CD4-positive, alpha-beta memory T cell (primary cell): Measurements from ENCODE around the gene RNF130. TPM values are rescaled to one million over a fixed set of nuclear protein-coding genes. Genes with fewer than 3 reads are reported as not detected.

ENCODE experiments used
- CTCF ChIA-PET: fragments of 350-600 bp; sonication (Branson Sonifier 250); formaldehyde crosslinking; loops from one replicate; lab custom pipeline; 2021; ENCODE audit warnings: inconsistent platforms; ENCODE audit not compliant: partially characterized antibody; lab: Charles Lee
- POLR2A ChIA-PET: fragments of 350-600 bp; sonication (Branson Sonifier 250); formaldehyde crosslinking; loops from one replicate; lab custom pipeline; 2021; ENCODE audit not compliant: partially characterized antibody; lab: Charles Lee
- DNase-seq, 5 donors: peaks; one replicate each; pipeline versions ENCODE4 v3.0.0 to v3.0.0-alpha.2; 2020 to 2022; ENCODE audit warnings: mixed read lengths in 1 of 5
- H3K27ac ChIP-seq: one replicate; pipeline ENCODE4 v1.7.0; 2013; ENCODE audit warnings: low read depth, low read length
- H3K27me3 ChIP-seq: 2 replicates; pipeline ENCODE4 v1.7.0; 2013; ENCODE audit warnings: mild to moderate bottlenecking, low read length, moderate library complexity; ENCODE audit not compliant: insufficient read depth
- H3K36me3 ChIP-seq: 2 replicates; pipeline ENCODE4 v1.7.0; 2013; ENCODE audit warnings: mild to moderate bottlenecking, low read length, moderate library complexity; ENCODE audit not compliant: insufficient read depth
- H3K4me1 ChIP-seq: 2 replicates; pipeline ENCODE4 v1.7.0; 2013; ENCODE audit warnings: mild to moderate bottlenecking, low read length, moderate library complexity; ENCODE audit not compliant: insufficient read depth
- H3K4me3 ChIP-seq, 2 donors: one replicate each; pipeline ENCODE4 v1.7.0; 2013; ENCODE audit warnings: low read length in 2 of 2, mild to moderate bottlenecking in 1 of 2
- H3K9me3 ChIP-seq, 2 donors: one replicate each; pipeline ENCODE4 v1.7.0; 2013; ENCODE audit warnings: low read length in 2 of 2, control low read depth in 1 of 2; ENCODE audit not compliant: control insufficient read depth in 1 of 2
- H3K27ac Mint-ChIP-seq, 7 donors: one replicate each; pipeline ENCODE4 v1.8.0; 2020 to 2021; ENCODE audit warnings: mixed read lengths in 7 of 7, mild to moderate bottlenecking in 6 of 7, inconsistent platforms in 3 of 7, moderate library complexity in 3 of 7
- H3K27me3 Mint-ChIP-seq, 2 donors: one replicate each; pipeline ENCODE4 v1.8.0; 2020 to 2021; ENCODE audit warnings: mixed read lengths in 2 of 2
- H3K36me3 Mint-ChIP-seq, 2 donors: one replicate each; pipeline ENCODE4 v1.8.0; 2020 to 2021; ENCODE audit warnings: mixed read lengths in 2 of 2, inconsistent platforms in 1 of 2, mild to moderate bottlenecking in 1 of 2
- H3K4me1 Mint-ChIP-seq, 4 donors: one replicate each; pipeline ENCODE4 v1.8.0; 2020 to 2021; ENCODE audit warnings: mixed read lengths in 4 of 4, mild to moderate bottlenecking in 1 of 4
- H3K4me3 Mint-ChIP-seq, 8 donors: one replicate each; pipeline ENCODE4 v1.8.0; 2020 to 2021; ENCODE audit warnings: mixed read lengths in 8 of 8, mild to moderate bottlenecking in 7 of 8, moderate library complexity in 6 of 8, inconsistent platforms in 3 of 8
- H3K9me3 Mint-ChIP-seq, 8 donors: one replicate each; pipeline ENCODE4 v1.8.0; 2020 to 2021; ENCODE audit warnings: mixed read lengths in 8 of 8, mild to moderate bottlenecking in 5 of 8, inconsistent platforms in 3 of 8, moderate library complexity in 1 of 8
- intact Hi-C: fragments of 100-400 bp; cut with micrococcal nuclease; formaldehyde crosslinking; loops from one replicate; pipeline ENCODE4 v1.15.1; 2023
- polyA plus RNA-seq, 2 donors: library from polyadenylated mRNA; unstranded; fragments of 300-500 nt; fragmentation: Illumina TruSeq; gene quantifications; one replicate each; pipeline ENCODE4 v1.2.3, GENCODE V29; 2021
- total RNA-seq, 2 experiments: library from RNA; stranded (reverse); gene quantifications; one replicate each; pipeline ENCODE4 v1.2.3, GENCODE V29; 2021

The RNF130 gene
- total and polyA plus RNA-seq, 4 experiments from 2014 or later, result 16.8 to 21.2 (median 18.0) TPM

DNA sequence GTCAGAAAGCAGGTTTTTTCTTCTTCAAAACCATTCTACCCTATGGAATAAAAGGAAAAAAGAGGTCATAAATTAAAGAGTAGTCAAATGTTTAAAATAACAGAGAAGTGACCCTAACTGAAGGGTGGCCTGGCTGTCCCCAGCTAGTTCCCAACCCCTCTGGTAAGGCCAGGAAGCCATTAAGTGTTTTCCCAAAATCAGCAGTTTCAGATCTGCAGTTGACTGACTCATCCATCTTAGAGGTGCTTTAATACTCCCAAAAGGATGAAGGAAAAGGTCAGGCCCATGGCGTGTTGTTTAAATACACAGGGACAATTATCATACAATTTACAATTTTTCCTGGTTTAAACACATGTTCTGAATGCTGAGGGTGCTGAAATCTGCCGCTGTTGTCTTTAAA is 115.9 kb downstream of the RNF130 start:
- Histone ChIP-seq H3K4me3 (no peak overlapping the region), H3K36me3 (no peaks in the 10 kb centered on the region), H3K9me3 (no peaks in the 10 kb centered on the region), H3K27me3 (no peaks in the 10 kb centered on the region), H3K27ac (no peak overlapping the region), H3K4me1 (no peaks in the 10 kb centered on the region)
- ChIA-PET POLR2A (no interaction called here), CTCF (no interaction called here)
- H3K4me1 Mint-ChIP-seq, result no peaks in the 10 kb centered on the region
- no peaks in the 10 kb centered on the region for H3K27me3 Mint-ChIP-seq
- intact Hi-C loops, result no loop called here
- H3K27ac Mint-ChIP-seq, result no peak overlapping the region
- no peaks in the 10 kb centered on the region for H3K9me3 Mint-ChIP-seq
- peaks cover 11 to 18% of the 10 kb centered on the region in 2 donors for H3K36me3 Mint-ChIP-seq
- DNase-seq, result no peak
- H3K4me3 Mint-ChIP-seq, result no peak overlapping the region

DNA sequence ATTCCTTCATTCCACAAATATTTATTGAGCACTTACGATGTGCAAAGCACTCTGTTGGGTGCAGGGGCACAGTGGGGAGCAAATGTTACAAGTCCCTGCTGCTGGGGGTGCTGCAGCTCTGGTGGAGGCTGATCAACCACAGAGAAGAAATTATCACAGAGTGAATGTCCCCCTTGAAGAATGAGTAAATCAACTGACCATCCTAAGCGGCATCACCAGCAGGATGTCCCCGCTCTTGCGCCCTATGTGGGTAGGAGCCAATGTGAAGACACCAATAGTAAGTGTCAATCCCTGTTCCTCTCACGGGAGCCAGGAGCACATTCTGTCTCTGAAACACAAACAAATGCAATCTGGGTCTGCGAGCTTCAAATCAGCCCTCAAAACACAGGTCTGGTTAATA is 116.5 kb downstream of the RNF130 start:
- no peaks in the 10 kb centered on the region for H3K9me3 ChIP-seq
- CTCF ChIA-PET, result no interaction called here
- intact Hi-C loops, result no loop called here
- H3K9me3 Mint-ChIP-seq, result no peaks in the 10 kb centered on the region
- H3K4me1 ChIP-seq, result no peaks in the 10 kb centered on the region
- no peak for DNase-seq
- H3K27ac Mint-ChIP-seq, result no peak overlapping the region
- no peak overlapping the region for H3K4me3 Mint-ChIP-seq
- no peaks in the 10 kb centered on the region for H3K4me1 Mint-ChIP-seq
- H3K27me3 ChIP-seq, result no peaks in the 10 kb centered on the region
- H3K27me3 Mint-ChIP-seq, result no peaks in the 10 kb centered on the region
- peaks cover 11 to 14% of the 10 kb centered on the region in 2 donors for H3K36me3 Mint-ChIP-seq
- no peak overlapping the region for H3K27ac ChIP-seq
- H3K36me3 ChIP-seq, result no peaks in the 10 kb centered on the region
- H3K4me3 ChIP-seq, result no peak overlapping the region
- POLR2A ChIA-PET, result no interaction called here

DNA sequence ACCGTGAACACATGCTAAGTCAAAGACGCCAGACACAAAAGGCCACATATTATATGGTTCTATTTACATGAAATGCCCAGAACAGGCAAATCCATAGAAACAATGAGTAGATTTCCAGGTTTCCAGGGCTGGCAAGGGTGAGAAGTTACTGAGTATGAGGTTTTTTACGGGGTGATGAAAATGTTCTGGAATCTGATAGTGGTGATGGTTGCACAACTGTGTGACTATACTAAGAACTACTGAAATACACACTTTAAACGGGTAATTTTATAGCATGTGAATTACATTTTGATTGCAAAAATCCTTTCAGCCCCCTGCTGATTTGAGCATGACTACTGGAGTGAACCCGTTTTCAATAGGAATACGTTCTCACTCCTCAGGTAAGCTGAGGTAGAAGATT is 117.1 kb downstream of the RNF130 start:
- no peaks in the 10 kb centered on the region for H3K4me1 Mint-ChIP-seq
- no peaks in the 10 kb centered on the region for H3K9me3 Mint-ChIP-seq
- H3K36me3 ChIP-seq, result no peaks in the 10 kb centered on the region
- H3K4me3 Mint-ChIP-seq, result no peak overlapping the region
- H3K4me1 ChIP-seq, result no peaks in the 10 kb centered on the region
- no peaks in the 10 kb centered on the region for H3K9me3 ChIP-seq
- no peak overlapping the region for H3K27ac Mint-ChIP-seq
- H3K27me3 Mint-ChIP-seq, result no peaks in the 10 kb centered on the region
- H3K27ac ChIP-seq, result no peak overlapping the region
- ChIA-PET POLR2A (no interaction called here), CTCF (no interaction called here)
- DNase-seq, result no peak
- intact Hi-C loops, result no loop called here
- H3K4me3 ChIP-seq, result no peak overlapping the region
- no peaks in the 10 kb centered on the region for H3K27me3 ChIP-seq
- H3K36me3 Mint-ChIP-seq, result peaks cover 11 to 14% of the 10 kb centered on the region in 2 donors

DNA sequence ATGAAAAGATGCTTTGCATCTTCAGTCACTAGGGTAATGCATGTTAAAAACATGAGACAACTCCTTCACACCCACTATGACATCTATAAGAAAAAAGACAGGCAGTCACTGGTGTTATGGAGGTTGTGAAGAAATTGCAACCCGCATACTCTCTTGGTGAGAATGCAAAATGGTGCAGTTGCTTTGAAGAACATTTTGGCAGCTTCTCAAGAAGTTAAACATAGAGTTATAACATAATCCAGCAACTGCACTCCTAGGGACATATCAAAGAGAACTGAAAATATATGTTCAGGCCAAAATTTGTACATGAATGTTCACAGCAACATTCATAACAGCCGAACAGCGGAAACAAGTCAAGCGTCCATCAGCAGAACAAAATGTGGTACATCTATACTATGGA is 117.6 kb downstream of the RNF130 start:
- CTCF ChIA-PET, result no interaction called here
- intact Hi-C loops, result no loop called here
- Mint-ChIP-seq H3K36me3 (peaks cover 11 to 14% of the 10 kb centered on the region in 2 donors), H3K4me3 (no peak overlapping the region), H3K9me3 (no peaks in the 10 kb centered on the region), H3K27ac (no peak overlapping the region), H3K27me3 (no peaks in the 10 kb centered on the region), H3K4me1 (no peaks in the 10 kb centered on the region)
- Histone ChIP-seq H3K27ac (no peak overlapping the region), H3K9me3 (no peaks in the 10 kb centered on the region), H3K27me3 (no peaks in the 10 kb centered on the region), H3K36me3 (no peaks in the 10 kb centered on the region), H3K4me3 (no peak overlapping the region), H3K4me1 (no peaks in the 10 kb centered on the region)
- POLR2A ChIA-PET, result no interaction called here
- DNase-seq, result no peak

DNA sequence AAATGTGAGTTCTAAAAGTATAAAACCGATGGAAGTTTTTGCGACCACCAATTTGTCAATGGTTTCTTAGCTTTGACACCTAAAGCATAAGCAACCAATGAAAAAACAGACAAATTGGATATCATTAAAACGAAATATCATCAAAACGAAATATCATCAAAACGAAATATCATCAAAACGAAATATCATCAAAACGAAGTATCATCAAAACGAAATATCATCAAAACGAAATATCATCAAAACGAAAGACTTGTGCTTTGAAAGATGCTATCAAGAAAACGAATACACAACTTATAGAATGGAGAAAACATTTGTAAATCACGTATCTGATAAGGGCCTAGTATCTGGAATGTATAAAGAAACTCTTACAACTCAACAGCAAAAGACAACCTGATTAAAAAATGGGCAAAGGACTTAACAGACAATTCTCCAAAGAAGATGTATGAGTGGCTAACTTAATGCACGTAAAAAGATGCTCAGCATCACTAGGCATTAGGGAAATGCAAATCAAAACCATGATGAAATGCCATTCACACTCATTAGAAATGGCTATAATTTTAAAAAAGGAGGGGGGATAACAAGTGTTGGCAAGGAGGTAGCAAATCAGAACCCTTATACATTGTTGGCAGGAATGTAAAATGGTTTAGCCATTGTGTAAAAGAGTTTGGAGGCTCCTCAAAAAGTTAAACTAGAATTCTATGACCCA is 134.4 kb downstream of the RNF130 start:
- Histone ChIP-seq H3K36me3 (no peaks in the 10 kb centered on the region), H3K27ac (no peak overlapping the region), H3K27me3 (no peaks in the 10 kb centered on the region), H3K4me1 (no peaks in the 10 kb centered on the region), H3K4me3 (no peak overlapping the region), H3K9me3 (no peaks in the 10 kb centered on the region)
- Mint-ChIP-seq H3K9me3 (no peaks in the 10 kb centered on the region), H3K27me3 (peaks cover 9% of the 10 kb centered on the region in 2 donors), H3K4me1 (peaks cover 0 to 1% (median 0%) of the 10 kb centered on the region in 4 donors), H3K4me3 (no peak overlapping the region), H3K36me3 (no peaks in the 10 kb centered on the region), H3K27ac (no peak overlapping the region)
- POLR2A ChIA-PET, result no interaction called here
- DNase-seq, result no peak
- CTCF ChIA-PET, result no interaction called here
- intact Hi-C loops, result no loop called here

DNA sequence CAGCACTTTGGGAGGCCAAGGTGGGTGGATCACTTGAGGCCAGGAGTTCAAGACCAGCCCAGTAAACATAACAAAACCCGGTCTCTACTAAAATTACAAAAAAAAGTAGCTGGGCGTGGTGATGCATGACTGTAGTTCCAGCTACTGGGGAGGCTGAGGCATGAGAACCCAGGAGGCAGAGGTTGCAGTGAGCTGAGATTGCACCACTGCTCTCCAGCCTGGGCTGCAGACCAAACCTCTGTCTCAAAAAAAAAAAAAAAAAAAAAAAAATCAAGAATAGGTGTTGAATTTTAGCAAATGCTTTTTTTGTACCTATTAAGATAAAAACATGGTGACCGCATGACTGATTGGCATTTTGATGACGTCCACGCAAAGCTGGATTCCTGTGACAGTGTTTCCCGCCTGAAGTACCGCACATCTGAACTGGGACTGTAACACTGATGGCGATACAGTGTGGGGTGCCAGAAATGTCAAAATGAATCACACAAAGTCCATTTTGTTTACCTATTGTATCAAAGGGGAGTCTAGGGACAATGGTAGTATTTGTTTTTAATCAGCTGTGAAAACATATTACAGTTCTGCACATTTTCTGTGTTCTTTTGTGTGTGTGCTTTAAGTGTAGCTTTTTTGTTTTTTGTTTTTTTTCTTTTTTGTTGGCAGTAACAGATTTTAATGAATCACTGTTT is 140.6 kb downstream of the RNF130 start:
- Histone ChIP-seq H3K27me3 (no peaks in the 10 kb centered on the region), H3K36me3 (no peaks in the 10 kb centered on the region), H3K4me1 (no peaks in the 10 kb centered on the region), H3K4me3 (no peak overlapping the region), H3K27ac (no peak overlapping the region), H3K9me3 (no peaks in the 10 kb centered on the region)
- DNase-seq, result no peak
- ChIA-PET POLR2A (no interaction called here), CTCF (interaction anchor here (0.6 kb wide), 1 partner anchor 499 kb away, joined by 5 read pairs; no protein-coding TSS in a partner anchor)
- Mint-ChIP-seq H3K36me3 (no peaks in the 10 kb centered on the region), H3K4me3 (no peak overlapping the region), H3K4me1 (no peaks in the 10 kb centered on the region), H3K27me3 (peaks cover 0 to 7% of the 10 kb centered on the region in 2 donors), H3K27ac (no peak overlapping the region), H3K9me3 (no peaks in the 10 kb centered on the region)
- intact Hi-C loops, result no loop called here

DNA sequence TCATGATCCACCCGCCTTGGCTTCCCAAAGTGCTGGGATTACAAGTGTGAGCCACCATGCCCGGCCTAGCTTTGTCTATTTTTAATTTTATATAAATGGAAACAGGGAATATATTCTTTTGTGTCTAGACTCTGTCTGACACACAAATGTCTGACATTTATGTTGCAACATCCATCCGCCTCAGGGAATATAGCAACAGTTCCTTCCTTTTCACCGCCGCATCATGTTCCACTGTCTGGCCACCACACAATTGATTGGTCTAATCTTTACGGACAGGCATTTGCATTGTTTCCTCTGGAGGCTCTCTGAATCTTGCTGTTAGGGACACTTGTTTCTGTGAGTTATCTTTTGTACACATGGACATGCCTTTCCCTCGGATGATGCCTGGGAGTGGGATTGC is 143.7 kb downstream of the RNF130 start:
- CTCF ChIA-PET, result no interaction called here
- intact Hi-C loops, result no loop called here
- Histone ChIP-seq H3K36me3 (no peaks in the 10 kb centered on the region), H3K4me3 (no peak overlapping the region), H3K27ac (no peak overlapping the region), H3K9me3 (no peaks in the 10 kb centered on the region), H3K27me3 (no peaks in the 10 kb centered on the region), H3K4me1 (no peaks in the 10 kb centered on the region)
- no peak for DNase-seq
- H3K27ac Mint-ChIP-seq, result no peak overlapping the region
- no peak overlapping the region for H3K4me3 Mint-ChIP-seq
- H3K36me3 Mint-ChIP-seq, result no peaks in the 10 kb centered on the region
- POLR2A ChIA-PET, result no interaction called here
- no peaks in the 10 kb centered on the region for H3K4me1 Mint-ChIP-seq
- H3K27me3 Mint-ChIP-seq, result no peaks in the 10 kb centered on the region
- no peaks in the 10 kb centered on the region for H3K9me3 Mint-ChIP-seq
